IMR-90 (cell line): Measurements from ENCODE around the gene MPI. TPM values are rescaled to one million over a fixed set of nuclear protein-coding genes. Genes with fewer than 3 reads are reported as not detected.

Experiments used
- ATAC-seq: fragments of 200-7000 bp; cut with Tn5 transposase; 2 replicates; pipeline ENCODE4 v1.9.1; 2020; ENCODE audit warnings: low read depth, mild to moderate bottlenecking, moderate library complexity
- BruUV-seq: library from RNA; stranded (reverse); fragments of 400-500 nt; replicated peaks from 2 replicates; lab custom pipeline; 2021; lab: Mats Ljungman, UMichigan
- CTCF ChIA-PET: fragments of 300-600 bp; formaldehyde crosslinking; extraction: SDS; loops from one replicate; lab custom pipeline; 2021; ENCODE audit warnings: antibody characterized with exemption; lab: Yijun Ruan, JAX
- POLR2A ChIA-PET: fragments of 300-600 bp; sonication (Branson Sonifier 250); formaldehyde crosslinking; loops from one replicate; lab custom pipeline; 2022; ENCODE audit warnings: antibody characterized with exemption; ENCODE audit not compliant: unreplicated experiment; lab: Charles Lee
- DNase-seq: peaks from one replicate; pipeline ENCODE4 v3.0.0; 2013
- H2AFZ ChIP-seq: replicated peaks from 2 replicates; pipeline ENCODE3; 2013; ENCODE audit warnings: low read length, mild to moderate bottlenecking; ENCODE audit not compliant: poor library complexity
- H2AK5ac ChIP-seq: 2 replicates; pipeline ENCODE4 v1.6.1; 2013; ENCODE audit warnings: low read depth, low read length, inconsistent platforms
- H2AK9ac ChIP-seq: replicated peaks from 2 replicates; pipeline ENCODE3; 2013; ENCODE audit warnings: mild to moderate bottlenecking, low read depth, low read length, moderate library complexity; ENCODE audit not compliant: poor library complexity
- H2BK120ac ChIP-seq: 2 replicates; pipeline ENCODE4 v1.6.1; 2013; ENCODE audit warnings: low read depth, low read length, inconsistent platforms
- H2BK15ac ChIP-seq: 3 replicates; pipeline ENCODE4 v1.6.1; 2013; ENCODE audit warnings: low read depth, low read length, inconsistent platforms
- H2BK20ac ChIP-seq: 2 replicates; pipeline ENCODE4 v1.6.1; 2013; ENCODE audit warnings: low read depth, mild to moderate bottlenecking, inconsistent platforms, low read length, moderate library complexity
- H2BK5ac ChIP-seq: 2 replicates; pipeline ENCODE4 v1.6.1; 2013; ENCODE audit warnings: mild to moderate bottlenecking, low read depth, low read length, inconsistent platforms; ENCODE audit not compliant: poor library complexity, severe bottlenecking
- H3K14ac ChIP-seq: replicated peaks from 2 replicates; pipeline ENCODE4 v1.6.1; 2013; ENCODE audit warnings: low read depth, low read length, inconsistent platforms
- H3K18ac ChIP-seq: 2 replicates; pipeline ENCODE4 v1.6.1; 2013; ENCODE audit warnings: low read depth, low read length, control low read depth
- H3K23ac ChIP-seq: 2 replicates; pipeline ENCODE4 v1.6.1; 2013; ENCODE audit warnings: low read depth, low read length, inconsistent platforms
- H3K27ac ChIP-seq: 2 replicates; pipeline ENCODE4 v1.5.1; 2013; ENCODE audit warnings: mild to moderate bottlenecking, control low read depth, low read length; ENCODE audit not compliant: insufficient read depth
- H3K27me3 ChIP-seq: 2 replicates; pipeline ENCODE4 v1.6.1; 2013; ENCODE audit warnings: low read length; ENCODE audit not compliant: control insufficient read depth, insufficient read depth
- H3K36me3 ChIP-seq: 2 replicates; pipeline ENCODE4 v1.6.1; 2013; ENCODE audit warnings: low read length, mixed read lengths; ENCODE audit not compliant: control insufficient read depth, insufficient read depth
- H3K4ac ChIP-seq: 2 replicates; pipeline ENCODE4 v1.6.1; 2013; ENCODE audit warnings: low read depth, low read length, inconsistent platforms
- H3K4me1 ChIP-seq: 2 replicates; pipeline ENCODE4 v1.6.1; 2013; ENCODE audit warnings: low read length, mixed read lengths; ENCODE audit not compliant: control insufficient read depth, insufficient read depth
- H3K4me2 ChIP-seq: 2 replicates; pipeline ENCODE4 v1.6.1; 2013; ENCODE audit warnings: low read depth, mild to moderate bottlenecking, control low read depth, low read length, moderate library complexity
- H3K4me3 ChIP-seq: 2 replicates; pipeline ENCODE4 v1.5.1; 2013; ENCODE audit warnings: low read depth, mild to moderate bottlenecking, control low read depth, low read length, moderate library complexity; ENCODE audit not compliant: insufficient read depth
- H3K56ac ChIP-seq: 2 replicates; pipeline ENCODE4 v1.6.1; 2013; ENCODE audit warnings: low read length, inconsistent platforms; ENCODE audit not compliant: insufficient read depth; ENCODE audit errors: extremely low read depth
- H3K79me1 ChIP-seq, 2 experiments: 2 replicates each; pipeline ENCODE4 v1.6.1; 2013; ENCODE audit warnings: low read length in 2 of 2, inconsistent platforms in 1 of 2, low read depth in 1 of 2
- H3K9ac ChIP-seq: 2 replicates; pipeline ENCODE4 v1.6.1; 2013; ENCODE audit warnings: low read depth, low read length, control low read depth
- H3K9me1 ChIP-seq: 2 replicates; pipeline ENCODE4 v1.6.1; 2013; ENCODE audit warnings: low read length, inconsistent platforms; ENCODE audit not compliant: insufficient read depth
- H3K9me3 ChIP-seq: 2 replicates; pipeline ENCODE4 v1.6.1; 2013; ENCODE audit warnings: low read length; ENCODE audit not compliant: control insufficient read depth, insufficient read depth
- H4K20me1 ChIP-seq: 2 replicates; pipeline ENCODE4 v1.6.1; 2013; ENCODE audit warnings: low read length, inconsistent platforms; ENCODE audit not compliant: insufficient read depth
- H4K5ac ChIP-seq: 2 replicates; pipeline ENCODE4 v1.6.1; 2013; ENCODE audit warnings: mild to moderate bottlenecking, low read depth, low read length, control low read depth
- H4K8ac ChIP-seq, 2 experiments: 2 replicates each; pipeline ENCODE4 v1.6.1; 2013; ENCODE audit warnings: low read depth in 2 of 2, low read length in 2 of 2, control low read depth in 1 of 2, inconsistent platforms in 1 of 2
- H4K91ac ChIP-seq: 2 replicates; pipeline ENCODE4 v1.6.1; 2013; ENCODE audit warnings: low read depth, low read length, inconsistent platforms; ENCODE audit not compliant: insufficient read depth
- BHLHE40 ChIP-seq: fragments of 150-350 bp; IDR thresholded peaks from 2 replicates; pipeline ENCODE4 v1.6.1; 2016; ENCODE audit warnings: mild to moderate bottlenecking, low read depth, low read length
- CEBPB ChIP-seq: IDR thresholded peaks from 2 replicates; pipeline ENCODE4 v1.6.1; 2012; ENCODE audit warnings: low read depth, low read length, improper control_type of control experiment
- CHD1 ChIP-seq: IDR thresholded peaks from 2 replicates; pipeline ENCODE4 v1.6.1; 2012; ENCODE audit warnings: low read depth, low read length, improper control_type of control experiment
- FOS ChIP-seq: fragments of 150-350 bp; IDR thresholded peaks from 2 replicates; pipeline ENCODE4 v1.6.1; 2016; ENCODE audit warnings: low read depth, low read length
- MAFK ChIP-seq: IDR thresholded peaks from 2 replicates; pipeline ENCODE4 v1.6.1; 2012; ENCODE audit warnings: low read depth, low read length, improper control_type of control experiment
- MAZ ChIP-seq: IDR thresholded peaks from 2 replicates; pipeline ENCODE4 v1.6.1; 2012; ENCODE audit warnings: low read depth, mild to moderate bottlenecking, low read length, improper control_type of control experiment, moderate library complexity, borderline replicate concordance
- MXI1 ChIP-seq: IDR thresholded peaks from 2 replicates; pipeline ENCODE4 v1.6.1; 2012; ENCODE audit warnings: low read depth, mild to moderate bottlenecking, low read length, moderate library complexity, borderline replicate concordance
- POLR2A ChIP-seq: IDR thresholded peaks from 2 replicates; pipeline ENCODE4 v1.6.1; 2012; ENCODE audit warnings: mild to moderate bottlenecking, low read depth, low read length
- RAD21 ChIP-seq: IDR thresholded peaks from 2 replicates; pipeline ENCODE4 v1.6.1; 2012; ENCODE audit warnings: low read length, improper control_type of control experiment
- SMC3 ChIP-seq: fragments of 150-350 bp; IDR thresholded peaks from 2 replicates; pipeline ENCODE4 v1.6.1; 2016; ENCODE audit warnings: low read depth, mild to moderate bottlenecking, antibody characterized with exemption, low read length, moderate library complexity
- WGBS, 2 experiments: methylation state at CpG; one replicate each; pipeline versions ENCODE4 v1.1.5 to v1.1.7; 2013; ENCODE audit warnings: missing lambda C conversion rate in 2 of 2; ENCODE audit not compliant: insufficient read length in 1 of 2; ENCODE audit errors: extremely low coverage in 2 of 2; 5-methylcytosine and 5-hydroxymethylcytosine counted together
- dilution Hi-C: fragments of 300-500 bp; cut with HindIII; formaldehyde crosslinking; loops from one replicate; pipeline ENCODE4 v1.14.3; 2018; ENCODE audit warnings: low sequenced_read_pairs; ENCODE audit not compliant: unreplicated experiment
- in situ Hi-C: fragments of 300-500 bp; cut with MboI; formaldehyde crosslinking; loops from 3 replicates; pipeline ENCODE4 v1.14.3; 2019; ENCODE audit warnings: low sequenced_read_pairs, inconsistent platforms, mixed read lengths
- intact Hi-C: fragments of 100-400 bp; cut with micrococcal nuclease; formaldehyde crosslinking; loops from 2 replicates; pipeline ENCODE4 v1.10.0; 2022
- polyA plus RNA-seq, 3 experiments: library from polyadenylated mRNA; depleted of rRNA; stranded (reverse); fragments of >200 nt; gene quantifications; 2 replicates each; pipeline ENCODE4 v1.2.3, GENCODE V29; 2012; ENCODE audit warnings: low replicate concordance in 1 of 3
- total RNA-seq: library from RNA; depleted of rRNA; stranded (reverse); fragments of >200 nt; gene quantifications from 2 replicates; pipeline ENCODE4 v1.2.3, GENCODE V29; 2012
- TF ChIP-seq, protein P1 (sequence below): fragments of 150-350 bp; IDR thresholded peaks from 2 replicates; pipeline ENCODE4 v1.6.1; 2016; ENCODE audit warnings: low read depth, mild to moderate bottlenecking, low read length, moderate library complexity, borderline replicate concordance
- TF ChIP-seq, protein P2 (sequence below): conservative IDR thresholded peaks from 2 replicates; pipeline ENCODE4 v1.5.1; 2012; ENCODE audit warnings: mild to moderate bottlenecking, low read depth, low read length, improper control_type of control experiment

Gene MPI
- total and polyA plus RNA-seq, 2 of the 4 experiments (the other 2 are of a cell fraction) = 80.1 to 91.8 TPM

DNA sequence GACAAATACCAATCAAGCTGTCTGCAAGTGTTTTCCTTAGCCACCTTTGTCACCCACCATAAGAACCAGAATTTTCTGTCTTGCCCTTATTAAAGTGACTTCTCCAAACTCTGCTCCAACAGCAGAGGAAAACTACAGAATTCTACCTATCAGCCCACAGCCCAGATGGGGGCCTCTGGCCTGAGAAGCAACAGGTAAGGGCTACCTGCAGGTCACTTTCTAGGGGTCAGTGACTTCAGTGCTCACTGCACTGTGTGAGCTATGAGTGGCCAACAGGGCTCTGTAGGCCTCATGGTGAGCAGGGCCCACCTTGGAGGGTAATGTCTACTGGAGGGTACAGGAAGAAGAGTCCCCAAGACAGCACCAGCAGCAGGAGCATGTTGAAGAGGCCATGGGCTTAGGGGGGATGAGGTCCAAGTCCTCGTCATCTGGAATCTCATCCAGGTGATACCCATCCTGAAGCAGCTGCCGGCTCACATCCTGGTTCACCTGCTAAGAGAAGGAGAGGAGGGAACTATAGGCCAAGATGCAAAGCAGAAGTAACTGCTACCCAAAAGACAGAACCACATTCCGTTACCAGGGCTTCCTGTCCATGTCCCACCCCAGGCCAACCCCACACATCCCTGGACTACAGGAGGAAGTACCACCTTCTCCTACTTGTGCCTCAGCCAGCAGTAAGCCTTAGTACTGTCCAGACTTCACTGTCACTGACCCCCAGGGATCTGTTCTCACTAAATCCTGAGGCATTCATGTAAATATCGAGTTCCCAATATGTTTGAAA is 12.6 kb downstream of the MPI start:
- Histone ChIP-seq H3K4me3 (no peak overlapping the region), H3K27me3 (no peaks in the 10 kb centered on the region), H3K9me3 (no peaks in the 10 kb centered on the region), H4K5ac (no peak overlapping the region), H3K18ac (no peak overlapping the region), H3K14ac (no peak overlapping the region), H3K4ac (no peak overlapping the region), H3K79me1 (peaks cover 34 to 70% of the 10 kb centered on the region in 2 experiments), H2AK5ac (no peak overlapping the region), H3K9me1 (peaks cover 7% of the 10 kb centered on the region), H3K27ac (no peak overlapping the region), H3K4me1 (peaks cover 13% of the 10 kb centered on the region), H3K56ac (no peak overlapping the region), H2AK9ac (peak overlapping the region; percentile 48), H2BK20ac (no peak overlapping the region), H2BK5ac (no peak overlapping the region), H4K20me1 (peaks cover 13% of the 10 kb centered on the region), H3K36me3 (peaks cover 46% of the 10 kb centered on the region), H3K9ac (no peak overlapping the region), H2BK15ac (no peak overlapping the region), H4K91ac (no peak overlapping the region), H2AFZ (no peak overlapping the region), H3K4me2 (no peak overlapping the region), H2BK120ac (no peak overlapping the region), H3K23ac (no peak overlapping the region), H4K8ac (no peak overlapping the region)
- ChIA-PET CTCF (interaction anchor here (0.6 to 1.7 kb wide), 14 partner anchors 13 to 144 kb away, joined by 3 to 7 read pairs (median 4); partner anchors contain the start of genes COX5A, MPI and ULK3), POLR2A (no interaction called here)
- BruUV-seq = no TSS peak
- in situ Hi-C loops = no loop called here
- no peak for DNase-seq
- WGBS, 2 experiments = 100% methylated on average over 1 of the region's 4 CpGs; no CpG with 5 or more reads in 1 of the 2 experiments
- intact Hi-C loops = loop anchor here (1.0 kb wide), 1 partner anchor 12 kb away; the partner anchor contains the start of gene MPI
- ATAC-seq = no peak
- dilution Hi-C loops = no loop called here
- TF ChIP-seq RAD21 (no peak), CEBPB (no peak), SMC3 (no peak), FOS (no peak), MAZ (no peak), POLR2A (no peak), MXI1 (no peak), BHLHE40 (no peak), MAFK (no peak), CHD1 (no peak)
- TF ChIP-seq, protein P1, sequence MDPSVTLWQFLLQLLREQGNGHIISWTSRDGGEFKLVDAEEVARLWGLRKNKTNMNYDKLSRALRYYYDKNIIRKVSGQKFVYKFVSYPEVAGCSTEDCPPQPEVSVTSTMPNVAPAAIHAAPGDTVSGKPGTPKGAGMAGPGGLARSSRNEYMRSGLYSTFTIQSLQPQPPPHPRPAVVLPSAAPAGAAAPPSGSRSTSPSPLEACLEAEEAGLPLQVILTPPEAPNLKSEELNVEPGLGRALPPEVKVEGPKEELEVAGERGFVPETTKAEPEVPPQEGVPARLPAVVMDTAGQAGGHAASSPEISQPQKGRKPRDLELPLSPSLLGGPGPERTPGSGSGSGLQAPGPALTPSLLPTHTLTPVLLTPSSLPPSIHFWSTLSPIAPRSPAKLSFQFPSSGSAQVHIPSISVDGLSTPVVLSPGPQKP = no peak
- TF ChIP-seq, protein P2, sequence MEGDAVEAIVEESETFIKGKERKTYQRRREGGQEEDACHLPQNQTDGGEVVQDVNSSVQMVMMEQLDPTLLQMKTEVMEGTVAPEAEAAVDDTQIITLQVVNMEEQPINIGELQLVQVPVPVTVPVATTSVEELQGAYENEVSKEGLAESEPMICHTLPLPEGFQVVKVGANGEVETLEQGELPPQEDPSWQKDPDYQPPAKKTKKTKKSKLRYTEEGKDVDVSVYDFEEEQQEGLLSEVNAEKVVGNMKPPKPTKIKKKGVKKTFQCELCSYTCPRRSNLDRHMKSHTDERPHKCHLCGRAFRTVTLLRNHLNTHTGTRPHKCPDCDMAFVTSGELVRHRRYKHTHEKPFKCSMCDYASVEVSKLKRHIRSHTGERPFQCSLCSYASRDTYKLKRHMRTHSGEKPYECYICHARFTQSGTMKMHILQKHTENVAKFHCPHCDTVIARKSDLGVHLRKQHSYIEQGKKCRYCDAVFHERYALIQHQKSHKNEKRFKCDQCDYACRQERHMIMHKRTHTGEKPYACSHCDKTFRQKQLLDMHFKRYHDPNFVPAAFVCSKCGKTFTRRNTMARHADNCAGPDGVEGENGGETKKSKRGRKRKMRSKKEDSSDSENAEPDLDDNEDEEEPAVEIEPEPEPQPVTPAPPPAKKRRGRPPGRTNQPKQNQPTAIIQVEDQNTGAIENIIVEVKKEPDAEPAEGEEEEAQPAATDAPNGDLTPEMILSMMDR = no peak
